ENCODE data around the gene WIZ. TPM values are rescaled to one million over a fixed set of nuclear protein-coding genes. Genes with fewer than 3 reads are reported as not detected.

WIZ gene
- total RNA-seq, 4 donors from 2014 or later = 23.0 to 48.5 (median 29.6) TPM

DNA sequence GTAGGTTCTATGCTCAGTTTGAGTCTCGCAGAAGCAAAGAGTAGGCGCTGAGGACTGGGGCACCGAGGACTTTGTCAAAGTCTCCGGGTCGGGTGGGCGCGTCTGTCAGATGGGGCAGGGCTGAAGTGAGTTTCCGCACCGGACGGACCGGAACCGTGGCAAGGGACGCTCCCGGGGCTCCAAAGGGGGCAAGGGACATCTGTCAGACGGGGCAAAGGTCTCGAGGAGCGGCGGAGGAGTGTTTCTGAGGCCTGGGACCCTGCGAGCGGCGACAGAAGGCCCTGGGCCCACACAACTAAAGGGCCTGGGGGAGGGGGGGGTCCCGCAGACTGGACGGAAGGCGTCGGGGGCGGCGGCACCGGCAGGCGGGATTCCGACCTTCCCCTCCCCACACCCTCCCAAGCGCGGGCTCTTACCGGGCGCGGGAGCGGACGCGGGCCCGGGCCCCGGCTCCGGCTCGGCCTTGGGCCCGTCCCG lies 17.7 kb downstream of the WIZ start:
- no peak overlapping the region for H3K27ac ChIP-seq
- DNase-seq = no peak
- intact Hi-C loops (cut with DNase I) = loop anchor here (2.0 kb wide), 1 partner anchor 17 kb away; the partner anchor contains the start of gene WIZ

DNA sequence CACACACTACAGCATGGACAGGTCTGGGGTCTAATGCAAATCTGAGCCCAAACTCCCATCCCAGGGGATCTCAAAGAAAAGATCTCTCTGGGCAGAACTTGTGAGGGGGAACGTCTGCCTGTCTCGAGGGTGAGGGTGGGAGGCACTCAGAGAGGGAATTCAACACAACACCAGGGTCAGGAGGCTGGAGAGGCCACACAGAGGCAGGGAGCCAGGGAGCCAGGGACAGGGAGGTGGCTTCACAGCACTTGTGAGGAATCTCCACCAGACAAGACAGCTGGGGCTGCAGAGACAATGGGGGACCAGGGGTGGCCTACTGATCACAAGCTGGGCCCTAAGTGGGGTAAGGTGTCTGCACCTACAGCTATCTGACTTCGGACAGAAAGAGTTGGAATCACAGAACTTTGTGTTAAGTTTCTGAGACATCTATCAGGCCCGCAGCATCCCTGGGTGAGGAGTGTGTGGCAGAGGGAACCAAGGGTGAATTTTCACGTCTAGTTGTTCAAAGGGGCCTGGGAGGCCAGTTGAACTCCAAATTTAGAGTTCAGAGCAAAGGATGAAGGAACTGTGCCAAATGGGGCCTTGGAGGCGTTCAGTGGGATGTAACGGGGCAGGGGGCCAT lies 18.2 kb downstream of the WIZ start:
- Histone ChIP-seq H3K27ac (no peak overlapping the region), H3K9me3 (no peaks in the 10 kb centered on the region), H3K36me3 (peaks cover 8 to 12% of the 10 kb centered on the region in 2 donors), H3K27me3 (no peaks in the 10 kb centered on the region), H3K4me1 (peaks cover 16 to 23% of the 10 kb centered on the region in 2 donors), H3K4me3 (replicated peaks in 1 of 3) (peak overlapping the region in 2 of 3 donors; percentile 64 to 81)
- no peak for DNase-seq
- 14 to 23% methylated on average over 7 of the region's 7 CpGs for WGBS, 2 donors
- TF ChIP-seq POLR2A (IDR thresholded peaks at IDR 0.05) (no peak), CTCF (IDR thresholded peaks at IDR 0.05) (no peak)
- intact Hi-C loops (cut with DNase I) = loop anchor here (2.0 kb wide), 1 partner anchor 17 kb away; the partner anchor contains the start of gene WIZ

More for the DNA sequence above, 17.7 kb downstream of the WIZ start:
- no peaks in the 10 kb centered on the region for H3K27me3 ChIP-seq
- H3K4me1 ChIP-seq = peaks cover 16 to 23% of the 10 kb centered on the region in 2 donors
- H3K9me3 ChIP-seq = no peaks in the 10 kb centered on the region
- no peak for TF ChIP-seq CTCF (IDR thresholded peaks at IDR 0.05)
- TF ChIP-seq POLR2A (IDR thresholded peaks at IDR 0.05) = no peak
- peak overlapping the region in 2 of 3 donors; percentile 64 to 81 for H3K4me3 ChIP-seq (replicated peaks in 1 of 3)
- 0% methylated on average over 13 to 18 of the region's 44 CpGs for WGBS, 2 donors
- H3K36me3 ChIP-seq = peaks cover 3 to 6% of the 10 kb centered on the region in 2 donors

- Histone ChIP-seq H3K36me3 (peaks cover 15 to 18% of the 10 kb centered on the region in 2 donors), H3K4me1 (peaks cover 16 to 23% of the 10 kb centered on the region in 2 donors), H3K27me3 (no peaks in the 10 kb centered on the region), H3K9me3 (no peaks in the 10 kb centered on the region), H3K27ac (no peak overlapping the region), H3K4me3 (replicated peaks in 1 of 3) (no peak overlapping the region)
- intact Hi-C loops (cut with DNase I) = no loop called here
- no peak for DNase-seq
- WGBS, 2 donors = 88 to 92% methylated on average over 7 of the region's 10 CpGs
- TF ChIP-seq CTCF (IDR thresholded peaks at IDR 0.05) (no peak), POLR2A (IDR thresholded peaks at IDR 0.05) (no peak)
These were observed 19.1 kb downstream of the WIZ start for GRCh38 chr19:15430526-15431120.

GRCh38 chr19:15429825-15430467 lies 19.8 kb downstream of the WIZ start:
- no peak for TF ChIP-seq CTCF (IDR thresholded peaks at IDR 0.05)
- no peak for TF ChIP-seq POLR2A (IDR thresholded peaks at IDR 0.05)
- Histone ChIP-seq H3K9me3 (no peaks in the 10 kb centered on the region), H3K4me1 (peaks cover 16 to 23% of the 10 kb centered on the region in 2 donors), H3K27me3 (no peaks in the 10 kb centered on the region), H3K4me3 (replicated peaks in 1 of 3) (no peak overlapping the region), H3K27ac (no peak overlapping the region), H3K36me3 (peaks cover 21 to 24% of the 10 kb centered on the region in 2 donors)
- DNase-seq = no peak
- 85 to 90% methylated on average over 16 to 19 of the region's 24 CpGs for WGBS, 2 donors
- intact Hi-C loops (cut with DNase I) = no loop called here
